ENCODE data around the gene FZR1.
"Not testable (repeated sequence)": the region's sequence is repeated elsewhere in the genome, so short reads cannot be mapped to it uniquely, and the experiment has no call there.

FZR1 gene

DNA sequence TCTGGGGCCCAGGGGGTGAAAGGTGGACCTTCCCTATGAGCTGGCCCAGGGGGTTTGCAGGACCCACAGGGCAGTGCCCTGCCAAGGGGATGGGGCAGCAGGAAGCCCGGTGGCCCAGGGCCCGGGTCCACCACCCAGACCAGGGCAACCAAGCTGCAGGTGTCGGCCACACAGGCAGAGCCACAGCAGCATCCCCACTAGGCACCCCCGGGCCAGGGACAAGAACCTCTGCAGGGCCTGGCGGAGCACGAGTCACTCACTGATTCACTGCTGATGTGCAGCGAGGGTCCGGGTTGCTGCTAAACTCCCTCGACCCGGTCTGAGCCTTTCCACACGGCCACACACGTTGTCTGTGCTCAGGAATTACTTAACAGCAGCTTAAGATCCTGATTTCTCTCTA lies 8.8 kb downstream of the FZR1 start:
- DNase-seq (ENCODE audit: low spot score), result no peak

DNA sequence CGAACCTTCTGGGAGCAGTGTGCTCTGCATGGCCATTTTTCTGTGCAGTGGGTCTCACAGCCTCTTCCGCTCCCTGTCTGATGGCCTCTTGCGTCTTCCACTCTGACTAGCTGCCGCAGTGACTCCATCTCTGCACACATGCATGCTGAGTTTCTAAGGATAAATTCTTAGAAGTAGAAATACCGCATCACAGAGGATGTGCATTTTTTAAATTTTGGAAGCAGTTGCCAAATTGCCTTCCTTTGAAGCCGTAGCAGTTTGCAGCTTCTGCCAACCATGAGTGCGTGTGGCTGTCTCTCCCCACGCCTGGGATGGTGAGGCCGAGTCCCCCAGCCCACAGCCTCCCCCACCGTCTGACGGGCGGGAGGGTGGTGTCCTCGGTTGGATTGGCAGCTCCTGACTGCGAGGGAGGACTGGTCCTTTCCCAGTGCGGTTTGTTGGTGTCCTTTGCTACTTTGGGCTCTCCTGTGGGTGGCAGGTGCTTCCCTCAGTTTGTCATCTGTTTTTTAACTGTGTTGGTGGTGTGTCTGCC lies 9.8 kb downstream of the FZR1 start:
- DNase-seq (ENCODE audit: low spot score), result no peak

DNA sequence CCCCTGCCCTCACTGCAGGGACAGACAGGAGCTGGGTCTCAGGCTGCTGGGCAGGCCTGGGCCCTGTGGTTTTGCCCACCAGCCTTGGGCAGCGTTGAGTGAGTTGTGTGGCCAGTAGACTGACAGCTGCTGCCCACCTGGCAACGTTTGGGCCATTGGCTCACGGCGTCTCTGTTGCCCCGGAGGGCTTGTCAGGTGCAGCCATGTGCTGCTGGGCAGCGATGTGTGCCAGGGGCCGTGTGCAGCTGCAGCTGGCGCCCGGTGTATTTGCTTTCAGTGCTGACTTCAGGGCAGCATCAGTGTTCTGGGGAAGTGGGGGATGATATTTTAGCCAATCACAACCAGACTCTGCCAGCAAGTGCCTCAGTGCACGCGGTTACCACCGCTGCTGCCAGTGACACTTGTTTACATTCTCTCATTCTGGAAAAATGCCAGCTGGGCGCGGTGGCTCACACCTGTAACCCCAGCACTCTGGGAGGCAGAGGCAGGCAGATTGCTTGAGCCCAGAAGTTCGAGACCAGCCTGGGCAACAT lies 10.6 kb downstream of the FZR1 start:
- DNase-seq (ENCODE audit: low spot score), result no peak

DNA sequence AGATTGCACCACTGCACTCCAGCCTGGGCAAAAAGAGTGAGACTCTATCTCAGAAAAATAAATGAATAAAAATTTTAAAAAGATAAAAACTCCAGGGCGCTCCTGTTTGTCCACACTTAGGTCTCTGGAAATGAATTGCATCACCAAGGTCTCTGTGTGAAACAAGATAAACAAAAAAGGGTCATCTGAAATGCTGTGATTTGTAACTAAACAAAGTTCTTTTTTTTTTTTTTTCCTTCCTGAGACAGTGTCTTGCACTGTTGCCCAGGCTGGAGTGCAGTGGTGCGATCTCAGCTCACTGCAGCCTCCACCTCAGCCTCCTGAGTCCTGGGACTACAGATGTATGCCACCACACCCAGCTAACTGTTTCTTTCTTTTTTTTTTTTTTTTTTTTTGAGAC lies 11.5 kb downstream of the FZR1 start:
- DNase-seq (ENCODE audit: low spot score), result no peak

DNA sequence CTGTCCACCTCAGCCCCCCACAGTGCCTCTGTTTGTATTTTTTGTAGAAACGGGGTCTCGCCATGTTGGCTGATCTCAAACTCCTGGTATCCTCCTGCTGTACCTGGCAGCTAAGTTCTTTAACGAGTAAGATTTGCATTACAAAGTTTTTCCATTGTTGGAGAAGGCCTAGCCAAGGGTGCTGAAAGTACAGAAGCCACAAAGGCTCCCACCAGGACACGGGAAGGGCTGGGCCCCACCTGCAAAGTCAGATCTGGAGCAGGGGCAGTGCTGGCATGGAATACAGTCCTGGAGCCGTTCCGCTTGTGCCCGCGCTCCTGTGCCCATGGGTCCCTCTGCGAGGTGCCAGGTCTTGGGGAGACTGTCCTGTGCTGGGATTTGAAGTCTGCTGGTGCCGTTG lies 12.1 kb downstream of the FZR1 start:
- DNase-seq (ENCODE audit: low spot score), result no peak

DNA sequence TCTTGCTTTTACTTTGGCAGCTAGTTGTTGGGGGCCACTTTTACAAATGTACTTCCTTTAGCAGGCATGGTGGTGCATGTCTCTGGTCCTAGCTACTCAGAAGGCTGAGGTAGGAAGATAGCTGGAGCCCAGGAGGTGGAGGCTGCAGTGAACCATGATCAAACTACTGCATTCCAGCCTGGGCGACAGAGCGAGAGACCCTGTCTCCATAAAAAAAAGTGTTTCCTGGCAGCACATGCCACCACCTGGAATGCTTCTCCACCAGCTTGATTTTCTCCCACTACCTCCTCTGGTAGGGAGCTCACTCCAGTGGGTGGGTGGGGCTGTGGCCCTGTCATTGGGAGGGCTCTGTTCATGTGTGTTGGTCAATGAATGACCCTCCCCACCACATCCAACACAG lies 12.5 kb downstream of the FZR1 start:
- no peak for DNase-seq (ENCODE audit: low spot score)

DNA sequence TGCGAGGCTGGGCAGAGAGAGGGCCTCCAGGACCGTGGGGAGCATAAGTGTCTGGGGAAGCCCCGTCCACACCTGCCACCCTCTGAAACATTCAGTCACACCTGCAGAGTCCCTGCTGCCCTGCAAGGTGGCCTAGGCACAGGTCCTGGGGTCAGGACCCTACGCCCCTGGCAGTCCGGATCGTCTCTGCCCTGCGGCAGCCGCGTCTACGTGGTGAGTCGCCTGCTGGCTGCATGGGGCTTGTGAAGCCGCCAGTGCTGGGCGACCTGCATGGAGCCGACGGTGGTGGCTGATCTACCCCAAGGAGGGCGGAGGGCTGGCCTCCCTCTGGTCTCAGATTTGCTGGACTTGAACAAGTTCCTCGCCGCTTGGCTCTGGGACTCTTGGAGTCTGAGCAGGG lies 13.0 kb downstream of the FZR1 start:
- no peak for DNase-seq (ENCODE audit: low spot score)

DNA sequence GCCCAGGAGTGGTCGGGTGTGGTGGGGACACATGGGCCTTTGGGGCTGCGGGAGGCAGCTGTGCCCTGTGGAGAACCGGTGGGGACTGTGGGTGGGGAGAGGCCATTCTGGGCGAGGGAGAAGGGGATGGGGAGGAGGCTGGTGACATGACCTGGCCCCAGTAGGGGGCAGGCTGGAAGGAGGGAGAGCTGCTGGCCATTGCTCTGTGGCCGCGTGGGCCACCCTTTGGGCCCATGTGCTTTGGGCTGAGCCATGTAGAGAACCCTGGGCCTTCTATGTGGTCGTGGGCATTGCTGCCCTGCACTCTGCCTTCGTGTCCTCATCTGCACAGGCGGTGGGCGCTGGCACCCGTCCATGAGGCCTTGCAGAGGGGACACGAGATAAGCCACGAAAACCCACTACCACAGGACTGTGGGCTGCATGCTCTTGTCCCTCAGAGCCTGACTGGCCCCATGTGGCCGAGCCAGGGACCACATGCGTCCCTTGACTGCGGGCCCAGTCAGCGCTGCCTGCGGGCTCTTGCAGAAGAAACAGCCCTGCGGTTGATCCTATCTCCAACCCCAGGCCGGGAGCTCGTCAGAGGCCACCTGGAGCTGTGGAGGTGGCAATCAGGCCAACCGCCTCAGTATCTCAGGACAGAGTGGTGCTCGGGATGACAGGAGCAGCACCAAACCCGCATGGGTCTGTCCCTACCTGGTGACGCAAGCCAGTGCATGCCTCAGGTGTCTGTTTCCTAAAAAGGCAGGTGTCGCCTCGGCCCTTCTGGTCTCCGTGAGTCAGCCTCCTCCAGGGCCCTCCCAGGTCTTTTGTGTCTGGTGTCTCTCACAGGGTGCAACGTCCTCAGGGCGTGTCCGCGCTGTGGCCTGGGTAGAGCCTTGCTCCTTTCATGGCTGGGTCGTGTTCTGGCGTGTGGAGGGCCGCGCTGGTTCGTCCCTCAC lies 14.3 kb downstream of the FZR1 start:
- DNase-seq (ENCODE audit: low spot score), result no peak

DNA sequence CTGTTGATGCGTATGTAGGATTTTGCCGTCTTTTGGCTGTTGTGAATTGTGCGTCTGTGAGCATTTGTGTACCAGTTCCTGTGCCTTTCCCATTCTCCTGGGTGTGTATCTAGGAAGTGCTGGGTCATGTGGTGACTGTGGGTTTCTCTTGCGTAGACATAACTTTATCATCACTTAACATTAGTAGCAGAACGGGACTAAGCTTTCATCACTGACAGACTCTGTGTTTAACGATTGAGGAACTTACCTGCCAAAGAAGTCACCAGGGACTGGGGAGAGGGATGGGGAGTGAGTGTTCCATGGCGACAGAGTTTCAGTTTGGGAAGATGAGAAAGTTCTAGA lies 15.0 kb downstream of the FZR1 start:
- DNase-seq (ENCODE audit: low spot score), result no peak

DNA sequence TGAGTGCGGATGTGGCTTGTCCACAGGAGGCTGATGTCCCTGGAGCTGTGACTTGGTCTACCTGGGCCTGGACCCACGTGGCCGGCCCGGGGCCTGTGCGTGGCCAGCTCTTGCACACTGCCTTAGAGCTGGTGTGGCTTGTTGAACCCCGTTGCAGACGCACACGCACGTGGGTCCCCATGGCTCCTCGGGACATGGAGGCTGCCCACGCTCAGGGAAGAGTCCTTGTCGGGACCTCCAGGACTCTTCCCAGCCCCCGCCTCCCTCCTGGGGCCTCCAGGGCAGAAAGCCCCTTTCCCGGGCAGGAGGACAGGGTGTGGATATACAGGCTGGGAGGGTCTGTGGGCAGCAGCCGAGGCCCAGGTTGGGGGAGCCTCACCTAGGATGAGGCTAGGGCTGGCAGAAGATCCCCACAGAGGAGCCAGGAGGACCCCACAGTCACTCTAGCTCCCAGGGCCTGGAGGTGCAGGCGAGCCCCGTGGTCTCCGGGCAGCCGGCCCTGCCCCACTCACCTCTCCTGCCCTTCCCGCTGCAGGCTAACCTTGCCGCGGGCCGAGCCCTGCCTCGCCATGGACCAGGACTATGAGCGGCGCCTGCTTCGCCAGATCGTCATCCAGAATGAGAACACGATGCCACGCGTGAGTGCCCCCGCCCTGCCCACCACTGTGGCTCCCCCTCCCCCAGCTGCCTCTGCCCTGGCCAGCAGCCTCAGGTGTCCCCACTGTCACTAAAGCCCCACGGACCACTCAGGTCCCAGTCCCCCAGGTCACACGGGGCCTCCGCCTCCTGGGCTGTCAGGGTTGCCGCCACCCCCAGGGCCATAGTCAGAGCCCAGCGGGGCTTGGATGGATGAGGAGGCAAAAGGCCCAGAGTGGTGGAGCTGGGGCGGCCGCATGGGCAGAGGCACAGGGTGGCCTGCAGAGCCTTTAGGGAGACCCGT lies 16.6 kb downstream of the FZR1 start:
- DNase-seq (ENCODE audit: low spot score), result no peak

DNA sequence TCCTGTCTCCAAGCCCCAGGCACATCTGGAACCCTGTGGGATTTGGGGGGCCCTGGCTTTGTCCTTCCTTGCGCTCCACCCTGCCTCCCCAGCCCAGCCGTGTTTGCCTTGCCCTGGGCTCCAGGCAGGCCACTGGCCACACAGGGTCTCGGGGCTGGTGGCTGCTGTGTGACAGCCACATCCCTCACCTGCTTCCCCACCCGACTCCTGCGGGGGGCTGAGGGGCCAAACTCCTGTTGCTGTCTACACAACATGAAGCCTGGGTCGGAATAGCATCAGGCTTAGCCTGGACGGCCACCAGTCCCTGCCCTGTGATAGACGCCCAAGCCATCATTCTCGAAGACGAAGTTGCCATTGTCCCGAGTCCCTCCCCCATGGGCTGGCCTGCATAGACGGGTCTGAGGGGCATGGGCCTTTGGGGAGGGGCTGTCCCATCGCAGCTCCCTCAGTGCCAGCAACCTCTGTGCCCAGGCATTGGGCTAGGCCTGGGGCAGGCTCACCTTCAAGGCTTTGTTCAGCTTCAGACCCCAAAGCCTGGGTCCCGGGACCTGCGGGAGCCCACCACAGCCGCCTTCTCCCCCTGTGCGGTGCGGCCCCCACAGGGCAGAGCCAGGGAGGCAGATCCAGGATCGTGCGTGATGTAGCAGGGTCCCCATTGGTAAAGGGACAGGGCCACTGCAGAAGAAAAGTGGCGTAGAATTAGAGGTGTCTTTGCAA lies 17.4 kb downstream of the FZR1 start:
- no peak for DNase-seq (ENCODE audit: low spot score)

DNA sequence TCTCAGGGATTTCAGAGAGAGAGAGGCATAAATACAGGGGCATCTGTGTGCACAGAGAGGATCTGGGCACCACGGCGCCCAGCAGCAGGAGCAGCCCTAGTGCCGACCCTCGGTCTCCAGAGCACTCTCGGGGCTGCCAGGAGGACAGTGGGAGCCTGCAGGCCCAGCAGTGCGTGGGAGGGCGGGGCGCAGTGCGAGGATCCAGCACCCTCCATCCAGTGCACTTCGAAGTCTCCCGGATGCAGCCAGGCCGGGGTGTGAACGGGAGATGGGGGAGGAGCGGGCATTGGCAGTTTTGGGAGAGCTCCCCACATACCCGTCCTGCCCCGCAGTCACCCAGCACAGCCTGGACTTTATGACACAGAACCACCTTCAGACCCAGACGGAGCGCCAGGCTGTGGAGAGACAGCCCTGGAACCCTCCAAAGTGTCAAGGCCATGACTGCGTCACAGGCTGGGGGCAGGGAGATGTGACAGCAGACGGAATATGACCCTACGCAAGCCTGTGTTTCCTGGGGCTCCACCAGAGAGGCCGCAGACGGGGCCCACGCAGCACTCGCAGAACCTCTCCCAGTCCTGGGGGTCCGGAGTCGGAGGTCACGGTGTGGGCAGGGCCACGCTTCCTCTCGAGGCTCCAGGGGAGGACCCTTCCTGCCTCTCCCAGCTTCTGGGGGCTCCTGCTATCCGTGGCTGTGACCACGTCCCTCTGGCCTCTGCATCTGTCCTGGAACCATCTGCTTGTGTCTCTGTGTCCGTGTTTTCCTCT lies 18.1 kb downstream of the FZR1 start:
- DNase-seq (ENCODE audit: low spot score), result no peak

DNA sequence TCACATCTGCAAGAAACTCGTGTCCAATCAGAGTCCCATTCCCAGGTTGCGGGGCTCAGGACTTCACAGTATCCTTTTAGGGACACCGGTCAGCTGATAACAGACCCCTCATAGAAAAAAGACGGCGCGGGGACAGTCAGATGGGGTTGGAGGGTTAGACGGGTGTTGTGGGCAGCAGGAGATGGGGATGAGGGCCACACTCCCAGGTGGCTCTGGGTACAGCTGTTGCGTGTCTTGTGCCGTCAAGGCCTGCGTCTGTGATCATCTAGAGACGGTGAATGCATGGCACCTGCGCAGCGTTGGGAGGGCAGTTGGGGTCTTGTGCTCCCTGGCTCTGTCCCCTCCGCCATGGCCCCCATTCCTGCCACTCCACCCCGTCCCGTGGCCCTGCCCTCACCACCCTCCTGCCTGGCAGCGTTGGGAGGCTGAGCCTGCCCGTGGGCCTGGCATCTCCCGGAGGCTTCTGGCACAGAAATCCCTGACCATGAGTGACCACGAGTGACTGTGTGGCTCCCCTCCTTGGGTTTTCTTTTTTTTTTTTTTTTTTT lies 18.9 kb downstream of the FZR1 start:
- no peak for DNase-seq (ENCODE audit: low spot score)

DNA sequence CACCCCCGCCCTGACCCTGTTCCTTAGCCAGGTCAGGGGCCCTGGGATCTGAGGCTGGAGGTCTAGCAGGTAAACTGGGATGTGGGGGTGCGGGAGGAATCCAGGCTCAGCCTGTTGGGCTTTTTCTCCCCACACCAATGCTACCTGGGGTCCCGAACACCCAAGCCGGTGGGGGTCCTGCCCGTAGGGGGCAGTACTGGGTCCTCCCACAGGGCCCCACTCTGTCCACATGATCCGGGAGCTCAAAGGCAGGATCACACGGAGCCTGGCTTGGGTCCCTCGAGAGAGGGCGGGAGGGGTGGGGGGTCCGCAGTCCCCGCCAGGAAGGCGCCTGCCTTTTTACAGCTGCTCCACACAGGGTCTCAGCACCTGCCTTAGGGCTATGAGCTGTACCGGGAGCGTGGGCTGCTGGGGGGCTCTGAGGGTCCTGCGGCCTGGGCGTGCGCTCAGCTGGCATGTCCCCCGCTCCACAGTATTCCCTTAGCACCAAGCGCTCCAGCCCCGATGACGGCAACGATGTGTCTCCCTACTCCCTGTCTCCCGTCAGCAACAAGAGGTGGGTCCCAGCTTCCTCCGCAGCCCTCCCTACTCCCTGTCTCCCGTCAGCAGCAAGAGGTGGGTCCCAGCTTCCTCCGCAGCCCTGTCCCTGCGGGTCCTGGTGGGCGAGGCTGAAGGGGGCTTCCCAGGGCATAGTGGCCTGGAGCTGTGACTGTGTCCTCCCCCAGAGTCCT lies 20.6 kb downstream of the FZR1 start:
- no peak for DNase-seq (ENCODE audit: low spot score)

DNA sequence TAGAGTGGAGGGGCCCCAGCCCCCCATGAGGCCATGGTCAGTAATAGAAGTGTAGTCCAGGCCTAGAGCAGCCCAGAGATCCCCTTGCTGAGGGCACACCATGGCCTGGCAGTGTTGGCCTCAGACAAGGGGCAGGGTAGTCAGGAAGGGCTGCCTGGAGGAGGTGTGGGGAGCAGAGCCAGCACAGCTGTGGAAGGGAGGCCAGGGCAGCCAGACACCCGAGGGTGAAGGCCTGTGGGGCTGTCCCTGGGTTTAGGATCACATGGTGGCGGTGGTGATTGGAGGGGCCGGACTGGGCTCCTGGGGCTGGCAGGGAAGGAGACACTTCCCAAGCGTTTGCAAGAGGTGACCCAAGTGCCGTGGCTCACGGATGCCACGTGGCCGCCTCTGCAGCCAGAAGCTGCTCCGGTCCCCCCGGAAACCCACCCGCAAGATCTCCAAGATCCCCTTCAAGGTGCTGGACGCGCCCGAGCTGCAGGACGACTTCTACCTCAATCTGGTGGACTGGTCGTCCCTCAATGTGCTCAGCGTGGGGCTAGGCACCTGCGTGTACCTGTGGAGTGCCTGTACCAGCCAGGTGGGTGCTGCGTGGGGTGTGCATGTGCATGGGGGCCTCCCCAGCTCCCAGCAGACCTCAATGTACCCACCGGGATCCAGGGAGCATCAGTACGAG lies 21.3 kb downstream of the FZR1 start:
- DNase-seq (ENCODE audit: low spot score), result no peak

DNA sequence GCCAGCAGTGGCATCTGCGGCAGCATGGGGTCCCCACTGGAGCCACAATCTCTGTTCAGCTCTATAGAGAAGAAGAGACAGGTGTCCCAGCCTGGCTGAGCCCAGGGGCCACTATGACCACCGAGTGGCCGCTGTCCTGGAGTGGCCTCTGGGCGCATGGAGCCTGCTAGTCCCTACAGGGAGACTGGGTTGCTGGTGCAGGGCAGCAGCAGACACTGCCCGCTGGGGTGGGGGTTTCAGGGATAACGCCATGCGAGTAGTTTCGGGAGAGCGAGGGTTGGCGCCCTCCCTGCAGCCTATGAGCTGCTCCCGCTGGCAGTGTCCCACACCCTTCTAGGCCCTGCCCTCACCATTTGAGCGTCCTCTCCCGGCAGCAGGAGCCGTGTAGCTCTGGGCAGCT lies 22.0 kb downstream of the FZR1 start:
- DNase-seq (ENCODE audit: low spot score), result no peak

DNA sequence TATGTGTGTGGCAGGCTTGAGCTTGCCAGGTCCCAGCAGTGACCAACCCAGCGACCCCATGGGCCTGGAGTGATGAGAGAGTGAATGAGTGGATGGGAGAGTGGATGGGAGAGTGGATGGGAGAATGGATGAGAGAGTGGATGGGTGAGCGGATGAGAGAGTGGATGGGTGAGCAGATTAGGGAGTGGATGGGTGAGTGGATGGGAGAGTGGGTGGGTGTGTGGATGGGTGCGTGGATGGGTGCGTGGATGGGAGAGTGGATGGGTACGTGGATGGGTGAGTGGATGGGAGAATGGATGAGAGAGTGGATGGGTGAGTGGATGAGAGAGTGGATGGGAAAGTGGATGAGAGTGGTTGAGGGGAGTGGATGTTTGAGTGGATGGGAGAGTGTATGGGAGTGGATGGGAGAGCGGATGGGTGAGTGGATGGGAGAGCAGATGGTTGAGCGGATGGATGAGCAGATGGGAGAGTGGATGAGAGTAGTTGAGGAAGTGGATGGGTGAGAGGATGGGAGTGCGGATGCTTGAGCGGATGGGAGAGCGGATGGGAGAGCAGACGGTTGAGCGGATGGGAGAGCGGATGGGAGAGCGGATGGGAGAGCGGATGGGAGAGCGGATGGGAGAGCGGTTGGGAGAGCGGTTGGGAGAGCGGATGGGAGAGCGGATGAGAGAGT lies 22.6 kb downstream of the FZR1 start:
- no peak for DNase-seq (ENCODE audit: low spot score)

DNA sequence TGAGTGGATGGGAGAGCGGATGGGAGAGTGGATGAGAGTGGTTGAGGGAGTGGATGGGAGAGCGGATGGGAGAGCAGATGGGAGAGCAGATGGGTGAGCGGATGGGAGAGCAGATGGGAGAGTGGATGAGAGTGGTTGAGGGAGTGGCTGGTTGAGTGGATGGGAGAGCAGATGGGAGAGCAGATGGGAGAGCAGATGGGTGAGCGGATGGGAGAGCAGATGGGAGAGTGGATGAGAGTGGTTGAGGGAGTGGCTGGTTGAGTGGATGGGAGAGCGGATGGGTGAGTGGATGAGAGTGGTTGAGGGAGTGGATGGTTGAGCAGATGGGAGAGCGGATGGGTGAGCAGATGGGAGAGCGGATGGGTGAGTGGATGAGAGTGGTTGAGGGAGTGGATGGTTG lies 23.2 kb downstream of the FZR1 start:
- DNase-seq (ENCODE audit: low spot score), result not testable (repeated sequence)

DNA sequence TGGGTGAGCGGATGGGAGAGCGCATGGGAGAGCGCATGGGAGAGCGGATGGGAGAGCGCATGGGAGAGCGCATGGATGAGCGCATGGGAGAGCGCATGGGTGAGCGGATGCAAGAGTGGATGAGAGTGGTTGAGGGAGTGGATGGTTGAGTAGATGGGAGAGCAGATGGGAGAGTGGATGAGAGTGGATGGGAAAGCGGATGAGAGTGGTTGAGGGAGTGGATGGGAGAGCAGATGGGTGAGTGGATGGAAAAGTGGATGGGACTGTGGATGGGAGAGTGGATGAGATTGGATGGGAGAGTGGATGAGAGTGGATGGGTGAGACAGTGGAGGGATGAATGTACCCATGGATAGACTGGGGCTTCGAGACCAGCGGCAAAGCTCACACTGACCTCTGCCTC lies 24.3 kb downstream of the FZR1 start:
- DNase-seq (ENCODE audit: low spot score), result no peak
